OCI-LY1 (cell line): ENCODE measurements around the gene ATP6V0B.
A peak's percentile ranks its signal among the peaks of the same experiment; 100 is the strongest.

Experiments used
- H2AFZ ChIP-seq: fragments of 200-600 bp; sonication (generic), shearing (Covaris generic); 2 replicates; pipeline ENCODE4 v1.6.0; 2014; ENCODE audit warnings: antibody characterized with exemption, mild to moderate bottlenecking, low read length
- H3F3A ChIP-seq: fragments of 200-600 bp; sonication (generic), shearing (Covaris generic); 2 replicates; pipeline ENCODE4 v1.6.0; 2014; ENCODE audit warnings: mild to moderate bottlenecking, antibody characterized with exemption, low read length, moderate library complexity; ENCODE audit not compliant: insufficient read depth
- H3K27ac ChIP-seq: fragments of 200-600 bp; sonication (generic); 2 replicates; pipeline ENCODE4 v1.5.1; 2014; ENCODE audit warnings: low read length, mixed run types, mild to moderate bottlenecking, low read depth; ENCODE audit not compliant: poor library complexity, severe bottlenecking
- H3K27me3 ChIP-seq: fragments of 200-600 bp; sonication (generic); 2 replicates; pipeline ENCODE4 v1.6.0; 2014; ENCODE audit warnings: antibody characterized with exemption, mild to moderate bottlenecking, low read length, moderate library complexity; ENCODE audit not compliant: insufficient read depth
- H3K36me3 ChIP-seq: fragments of 200-600 bp; sonication (generic); 2 replicates; pipeline ENCODE4 v1.6.1; 2014; ENCODE audit warnings: mild to moderate bottlenecking, antibody characterized with exemption, low read length, moderate library complexity, mixed read lengths; ENCODE audit not compliant: insufficient read depth
- H3K4me1 ChIP-seq: fragments of 200-600 bp; sonication (generic); 2 replicates; pipeline ENCODE4 v1.5.1; 2014; ENCODE audit warnings: mild to moderate bottlenecking, low read length, moderate library complexity; ENCODE audit not compliant: insufficient read depth, severe bottlenecking
- H3K4me2 ChIP-seq: fragments of 200-600 bp; sonication (generic), shearing (Covaris generic); 2 replicates; pipeline ENCODE4 v1.6.1; 2014; ENCODE audit warnings: low read length
- H3K4me3 ChIP-seq: fragments of 200-600 bp; sonication (generic); 2 replicates; pipeline ENCODE4 v1.5.1; 2014; ENCODE audit warnings: low read length, low read depth, mild to moderate bottlenecking, mixed read lengths; ENCODE audit not compliant: poor library complexity, severe bottlenecking
- H3K79me2 ChIP-seq: fragments of 200-600 bp; shearing (Covaris generic); 2 replicates; pipeline ENCODE4 v1.6.1; 2016; ENCODE audit warnings: mixed run types, low read length, mixed read lengths; ENCODE audit not compliant: insufficient read depth
- H3K9ac ChIP-seq: fragments of 200-600 bp; sonication (generic), shearing (Covaris generic); 2 replicates; pipeline ENCODE4 v1.6.1; 2014; ENCODE audit warnings: mild to moderate bottlenecking, low read length, mixed read lengths
- H3K9me2 ChIP-seq: fragments of 200-600 bp; sonication (generic), shearing (Covaris generic); 2 replicates; pipeline ENCODE4 v1.6.1; 2014; ENCODE audit warnings: low read depth, mild to moderate bottlenecking, low read length, mixed read lengths
- H3K9me3 ChIP-seq: fragments of 200-600 bp; shearing (Covaris generic); 2 replicates; pipeline ENCODE4 v1.6.1; 2014; ENCODE audit warnings: low read length, mixed read lengths
- H4K20me1 ChIP-seq: fragments of 200-600 bp; sonication (generic), shearing (Covaris generic); 2 replicates; pipeline ENCODE4 v1.6.0; 2016; ENCODE audit warnings: mild to moderate bottlenecking, low read length; ENCODE audit not compliant: insufficient read depth
- CTCF ChIP-seq: fragments of 200-600 bp; sonication (generic), shearing (Covaris generic); IDR thresholded peaks from 2 replicates; pipeline ENCODE4 v1.5.1; 2017; ENCODE audit warnings: mild to moderate bottlenecking, antibody characterized with exemption, low read length, moderate library complexity, mixed read lengths
- EZH2 ChIP-seq: fragments of 200-600 bp; sonication (generic), shearing (Covaris generic); IDR thresholded peaks from 2 replicates; pipeline ENCODE4 v1.8.0; 2017; ENCODE audit warnings: borderline replicate concordance, mixed run types, mild to moderate bottlenecking, antibody characterized with exemption, low read length, moderate library complexity, mixed read lengths

Gene ATP6V0B

GRCh38 chr1:43944860-43945259, 29.9 kb upstream of the ATP6V0B start:
- Histone ChIP-seq H3K27me3 (no peaks in the 10 kb centered on the region), H3K9me3 (no peaks in the 10 kb centered on the region), H3K9me2 (no peaks in the 10 kb centered on the region), H3K79me2 (no peaks in the 10 kb centered on the region), H3K4me1 (peaks cover 31% of the 10 kb centered on the region), H3K36me3 (0 out of 2 replicates have a peak, but pooled peaks cover 3% of the 10 kb centered on the region), H3K4me3 (no peak overlapping the region), H3K9ac (no peak overlapping the region), H4K20me1 (no peaks in the 10 kb centered on the region), H3K27ac (no peak overlapping the region), H3F3A (no peaks in the 10 kb centered on the region), H3K4me2 (peak overlapping the region; percentile 14; the same call in 1 of the 2 replicates), H2AFZ (no peak overlapping the region)
- no peak for TF ChIP-seq EZH2
- TF ChIP-seq CTCF, result no peak

- peak overlapping the region; percentile 61; the same call in 1 of the 2 replicates for H2AFZ ChIP-seq
- H3K79me2 ChIP-seq, result no peaks in the 10 kb centered on the region
- peak overlapping the region; percentile 85 for H3K4me3 ChIP-seq
- H3K9ac ChIP-seq, result peak overlapping the region; percentile 90
- H3K9me2 ChIP-seq, result no peaks in the 10 kb centered on the region
- peaks cover 11% of the 10 kb centered on the region; the same call in 1 of the 2 replicates for H3K36me3 ChIP-seq
- H3K9me3 ChIP-seq, result no peaks in the 10 kb centered on the region
- H3F3A ChIP-seq, result no peaks in the 10 kb centered on the region
- no peaks in the 10 kb centered on the region for H3K27me3 ChIP-seq
- no peak overlapping the region for H3K27ac ChIP-seq
- peak overlapping the region; percentile 82 for H3K4me2 ChIP-seq
- peaks cover 31% of the 10 kb centered on the region for H3K4me1 ChIP-seq
- no peaks in the 10 kb centered on the region for H4K20me1 ChIP-seq
- TF ChIP-seq CTCF (no peak), EZH2 (no peak)
Measured at GRCh38 chr1:43945674-43946235, 29.0 kb upstream of the ATP6V0B start.

- H3F3A ChIP-seq, result no peaks in the 10 kb centered on the region
- H3K9ac ChIP-seq, result peak within 1 kb of the TSS; percentile 90
- H3K27ac ChIP-seq, result peak within 1 kb of the TSS; percentile 71
- H3K4me1 ChIP-seq, result peaks cover 31% of the 10 kb centered on the region
- no peaks in the 10 kb centered on the region for H3K79me2 ChIP-seq
- TF ChIP-seq EZH2 (no peak), CTCF (peak; percentile 82)
- no peaks in the 10 kb centered on the region for H3K9me2 ChIP-seq
- H3K36me3 ChIP-seq, result peaks cover 11% of the 10 kb centered on the region; the same call in 1 of the 2 replicates
- H4K20me1 ChIP-seq, result no peaks in the 10 kb centered on the region
- no peaks in the 10 kb centered on the region for H3K9me3 ChIP-seq
- H3K27me3 ChIP-seq, result no peaks in the 10 kb centered on the region
- peak within 1 kb of the TSS; percentile 61; the same call in 1 of the 2 replicates for H2AFZ ChIP-seq
- H3K4me2 ChIP-seq, result peak within 1 kb of the TSS; percentile 82
- H3K4me3 ChIP-seq, result peak within 1 kb of the TSS; percentile 85
Measured at GRCh38 chr1:43946236-43947060, 28.3 kb upstream of the ATP6V0B start, which contains the start of gene IPO13. Gene IPO13 (plus strand): TSS chr1:43946950. CDS start chr1:43947601, 651 bp downstream.
